T-cell (primary cell): Measurements from ENCODE around the gene IRF2. TPM values are rescaled to one million over a fixed set of nuclear protein-coding genes. Genes with fewer than 3 reads are reported as not detected.
A peak's percentile ranks its signal among the peaks of the same experiment; 100 is the strongest.

Experiments used
- ATAC-seq, 4 experiments: fragments of 200-7000 bp in 3 of 4; fragments of 150-1000 bp in 1 of 4; cut with Tn5 transposase; replicated peaks in 1 of 4; 1 replicate in 3 of 4; 2 replicates in 1 of 4; pipeline ENCODE4 v1.10.0; 2021; ENCODE audit warnings: moderate library complexity in 3 of 4, mild to moderate bottlenecking in 2 of 4, moderate number of reproducible peaks in 1 of 4
- CTCF ChIA-PET, 2 donors: fragments of 300-600 bp; sonication (Branson Sonifier 250); formaldehyde crosslinking; loops; one replicate each; lab custom pipeline; 2022; ENCODE audit warnings: antibody characterized with exemption in 2 of 2; lab: Charles Lee
- POLR2A ChIA-PET, 2 donors: fragments of 300-600 bp; sonication (Branson Sonifier 250); formaldehyde crosslinking; loops; one replicate each; lab custom pipeline; 2022; ENCODE audit warnings: antibody characterized with exemption in 2 of 2; lab: Charles Lee
- DNase-seq, 35 experiments: peaks; one replicate each; pipeline versions ENCODE4 v3.0.0 to v3.0.0-alpha.2; 2013 to 2023
- H3K27ac ChIP-seq: one replicate; pipeline ENCODE4 v1.5.1; 2013; ENCODE audit warnings: low read length
- H3K27me3 ChIP-seq, 2 experiments: replicated peaks in 1 of 2; 1 replicate in 1 of 2; 2 replicates in 1 of 2; pipeline versions ENCODE4 v1.6.1 to v1.7.0; 2013; ENCODE audit warnings: low read length in 1 of 2, mixed read lengths in 1 of 2; ENCODE audit not compliant: control insufficient read depth in 2 of 2, insufficient read depth in 2 of 2; ENCODE audit errors: extremely low read depth in 1 of 2
- H3K36me3 ChIP-seq, 2 donors: 1 replicate in 1 of 2; 2 replicates in 1 of 2; pipeline versions ENCODE4 v1.6.1 to v1.7.0; 2013; ENCODE audit warnings: low read length in 1 of 2; ENCODE audit not compliant: control insufficient read depth in 2 of 2, insufficient read depth in 1 of 2; ENCODE audit errors: extremely low read depth in 1 of 2
- H3K4me1 ChIP-seq, 2 experiments: 1 replicate in 1 of 2; 2 replicates in 1 of 2; pipeline versions ENCODE4 v1.6.1 to v1.7.0; 2013; ENCODE audit warnings: low read length in 2 of 2, mixed read lengths in 1 of 2; ENCODE audit not compliant: insufficient read depth in 2 of 2, control insufficient read depth in 1 of 2; ENCODE audit errors: extremely low read depth in 1 of 2
- H3K4me3 ChIP-seq, 2 donors: 1 replicate in 1 of 2; 2 replicates in 1 of 2; pipeline versions ENCODE4 v1.5.1 to v1.7.0; 2013; ENCODE audit warnings: mild to moderate bottlenecking in 2 of 2, low read length in 1 of 2, moderate library complexity in 1 of 2; ENCODE audit not compliant: control insufficient read depth in 1 of 2; ENCODE audit errors: extremely low read depth in 1 of 2
- H3K9me3 ChIP-seq: 2 replicates; pipeline ENCODE4 v1.7.0; 2013
- H3K27ac Mint-ChIP-seq, 2 donors: one replicate each; pipeline ENCODE4 v1.8.0; 2020 to 2021; ENCODE audit warnings: mild to moderate bottlenecking in 2 of 2, mixed read lengths in 2 of 2
- H3K27me3 Mint-ChIP-seq, 2 donors: one replicate each; pipeline ENCODE4 v1.8.0; 2021 to 2022; ENCODE audit warnings: mixed read lengths in 2 of 2
- H3K36me3 Mint-ChIP-seq: one replicate; pipeline ENCODE4 v1.8.0; 2021; ENCODE audit warnings: mixed read lengths
- H3K4me1 Mint-ChIP-seq, 3 donors: one replicate each; pipeline ENCODE4 v1.8.0; 2020 to 2022; ENCODE audit warnings: mixed read lengths in 3 of 3, mild to moderate bottlenecking in 1 of 3
- H3K4me3 Mint-ChIP-seq, 3 donors: one replicate each; pipeline ENCODE4 v1.8.0; 2020 to 2022; ENCODE audit warnings: mild to moderate bottlenecking in 3 of 3, mixed read lengths in 3 of 3, moderate library complexity in 3 of 3
- H3K9me3 Mint-ChIP-seq, 3 donors: one replicate each; pipeline ENCODE4 v1.8.0; 2020 to 2022; ENCODE audit warnings: mixed read lengths in 3 of 3
- WGBS: methylation state at CpG from one replicate; pipeline ENCODE4 v1.1.5; 2013; ENCODE audit warnings: missing lambda C conversion rate; ENCODE audit not compliant: insufficient coverage; 5-methylcytosine and 5-hydroxymethylcytosine counted together
- total RNA-seq, 35 experiments: library from RNA in 6 of 35; stranded (reverse) in 6 of 35; fragments of 120-200 nt in 1 of 35; gene quantifications; one replicate each; pipeline versions ENCODE4 v1.2.1 to v1.2.4 and lab custom pipeline; 2013 to 2026

The IRF2 gene
- total RNA-seq, 5 donors from 2014 or later (not counting 1 experiment from before 2014, with no cell fraction given), result 45.5 to 73.4 (median 59.1) TPM

DNA sequence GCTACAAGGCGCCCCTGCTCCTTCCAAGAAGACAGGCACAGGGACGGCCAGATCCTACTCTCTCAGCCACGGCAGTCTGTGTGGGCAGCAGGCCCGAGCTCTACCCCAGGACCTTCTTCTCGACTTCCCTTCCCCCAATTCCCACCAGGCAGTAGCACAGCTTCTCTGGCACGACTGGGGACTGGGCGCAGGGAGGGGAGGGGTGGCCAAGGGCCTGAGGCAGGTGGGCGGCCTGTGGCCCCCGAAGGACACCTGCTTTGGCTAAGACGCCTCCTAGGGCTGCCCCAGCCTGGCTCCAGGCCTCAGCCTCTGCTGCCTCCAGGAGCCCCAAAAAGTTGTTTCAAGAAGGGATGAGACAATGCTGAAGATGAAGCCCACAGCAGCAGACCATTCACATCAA is 24.2 kb upstream of the IRF2 start:
- Mint-ChIP-seq H3K27ac (no peak overlapping the region), H3K4me1 (peaks cover 3 to 11% (median 7%) of the 10 kb centered on the region in 3 donors), H3K36me3 (peaks cover 6% of the 10 kb centered on the region), H3K9me3 (peaks cover 3 to 9% (median 5%) of the 10 kb centered on the region in 3 donors), H3K4me3 (no peak overlapping the region), H3K27me3 (no peaks in the 10 kb centered on the region)
- ChIA-PET POLR2A (no interaction called here), CTCF (interaction anchor here in 1 of 2 donors (0.6 kb wide), 1 partner anchor 61 kb away, joined by 3 read pairs; no protein-coding TSS in a partner anchor)
- DNase-seq (no peak), ATAC-seq (no peak)
- H3K4me1 ChIP-seq, result peaks cover 2 to 5% of the 10 kb centered on the region in 2 experiments
- WGBS, result 97% methylated on average over 7 of the region's 10 CpGs
- no peak overlapping the region for H3K27ac ChIP-seq
- H3K9me3 ChIP-seq, result peaks cover 3% of the 10 kb centered on the region
- no peaks in the 10 kb centered on the region for H3K27me3 ChIP-seq
- no peaks in the 10 kb centered on the region for H3K36me3 ChIP-seq
- no peak overlapping the region for H3K4me3 ChIP-seq

DNA sequence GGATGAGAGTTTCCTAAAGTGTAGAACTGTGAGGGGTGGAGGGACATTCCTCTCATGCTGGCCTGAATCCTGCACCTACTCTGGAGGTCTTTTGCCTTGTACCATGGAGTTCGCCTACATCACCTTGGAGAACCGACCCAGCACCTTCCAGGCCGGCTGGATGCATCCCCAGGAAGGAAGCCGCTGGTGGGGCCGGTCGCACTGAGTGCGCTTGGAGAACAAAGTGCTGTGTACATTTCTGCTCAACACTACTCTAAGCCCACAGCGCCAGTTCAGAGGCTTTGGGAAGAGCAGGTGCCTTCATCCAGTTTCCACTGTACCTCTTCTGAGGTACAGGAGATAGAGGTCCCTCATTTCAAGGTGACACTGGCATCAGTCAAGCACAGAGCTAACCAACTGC is 15.4 kb upstream of the IRF2 start:
- ChIA-PET POLR2A (no interaction called here), CTCF (interaction anchor here in 1 of 2 donors (0.6 kb wide), 1 partner anchor 78 kb away, joined by 6 read pairs; no protein-coding TSS in a partner anchor)
- H3K36me3 Mint-ChIP-seq, result peaks cover 7% of the 10 kb centered on the region

DNA sequence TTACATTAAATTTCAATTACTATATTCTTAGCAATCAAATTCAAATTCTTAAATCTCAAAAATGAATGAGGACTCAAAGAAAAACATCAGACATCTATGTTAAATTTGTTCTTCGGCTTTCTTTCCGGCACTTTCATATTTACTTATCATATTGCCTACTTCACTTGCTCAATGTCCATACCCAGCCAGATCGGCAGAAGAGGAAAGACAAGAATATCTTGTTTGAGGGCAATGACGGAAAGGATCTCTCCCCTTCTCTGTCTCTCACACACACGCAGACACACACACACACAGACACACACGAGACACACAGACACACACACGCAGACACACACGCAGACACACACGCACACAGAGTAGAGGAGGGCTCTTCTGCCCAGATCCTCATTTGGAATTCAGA is 13.2 kb upstream of the IRF2 start:
- Mint-ChIP-seq H3K36me3 (peaks cover 7% of the 10 kb centered on the region), H3K4me1 (peaks cover 3 to 21% (median 6%) of the 10 kb centered on the region in 3 donors), H3K27me3 (no peaks in the 10 kb centered on the region), H3K27ac (no peak overlapping the region), H3K4me3 (no peak overlapping the region), H3K9me3 (no peaks in the 10 kb centered on the region)
- no peak for DNase-seq
- no peaks in the 10 kb centered on the region for H3K27me3 ChIP-seq
- ChIA-PET CTCF (no interaction called here), POLR2A (no interaction called here)
- H3K27ac ChIP-seq, result no peak overlapping the region
- no peak for ATAC-seq
- WGBS, result 100% methylated on average over 2 of the region's 9 CpGs
- no peaks in the 10 kb centered on the region for H3K36me3 ChIP-seq
- H3K9me3 ChIP-seq, result no peaks in the 10 kb centered on the region
- no peak overlapping the region for H3K4me3 ChIP-seq
- H3K4me1 ChIP-seq, result no peaks in the 10 kb centered on the region

More for the DNA sequence above, 15.4 kb upstream of the IRF2 start:
- H3K4me1 Mint-ChIP-seq, result peaks cover 0 to 15% (median 2%) of the 10 kb centered on the region in 3 donors
- Histone ChIP-seq H3K4me1 (no peaks in the 10 kb centered on the region), H3K9me3 (no peaks in the 10 kb centered on the region), H3K27me3 (no peaks in the 10 kb centered on the region), H3K27ac (no peak overlapping the region), H3K36me3 (no peaks in the 10 kb centered on the region), H3K4me3 (no peak overlapping the region)
- H3K9me3 Mint-ChIP-seq, result peaks cover 0 to 5% (median 3%) of the 10 kb centered on the region in 3 donors
- 96% methylated on average over 8 of the region's 8 CpGs for WGBS
- no peaks in the 10 kb centered on the region for H3K27me3 Mint-ChIP-seq
- no peak overlapping the region for H3K27ac Mint-ChIP-seq
- ATAC-seq (no peak), DNase-seq (no peak)
- H3K4me3 Mint-ChIP-seq, result no peak overlapping the region

DNA sequence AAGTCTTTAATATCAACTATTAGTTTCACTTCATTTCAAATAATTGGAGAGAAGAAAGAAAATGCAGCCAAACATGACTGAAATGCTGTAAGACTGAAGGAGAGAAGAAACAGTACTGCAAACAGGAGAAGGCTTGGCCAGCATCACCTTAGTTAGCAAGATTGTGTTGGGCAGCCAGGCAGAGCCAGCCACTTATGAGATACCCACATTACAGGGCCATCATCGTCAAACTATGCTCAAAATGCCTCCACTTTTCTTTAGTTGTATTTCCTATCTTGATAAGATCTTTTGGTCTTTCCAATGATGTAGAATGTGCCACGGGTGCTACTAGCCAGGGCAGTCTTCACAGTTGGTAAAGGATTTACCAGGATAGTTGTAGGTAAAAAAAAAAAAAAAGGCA is 10.9 kb upstream of the IRF2 start:
- no peaks in the 10 kb centered on the region for H3K9me3 ChIP-seq
- no peak overlapping the region for H3K4me3 ChIP-seq
- Mint-ChIP-seq H3K4me1 (peaks cover 7 to 31% (median 17%) of the 10 kb centered on the region in 3 donors), H3K27me3 (no peaks in the 10 kb centered on the region), H3K27ac (no peak overlapping the region), H3K4me3 (no peak overlapping the region), H3K36me3 (peaks cover 10% of the 10 kb centered on the region), H3K9me3 (no peaks in the 10 kb centered on the region)
- H3K36me3 ChIP-seq, result no peaks in the 10 kb centered on the region
- POLR2A ChIA-PET, result no interaction called here
- H3K27me3 ChIP-seq, result no peaks in the 10 kb centered on the region
- ATAC-seq, result no peak
- H3K4me1 ChIP-seq, result no peaks in the 10 kb centered on the region
- CTCF ChIA-PET, result no interaction called here
- 50% methylated on average over 1 of the region's 2 CpGs for WGBS
- DNase-seq, result no peak
- H3K27ac ChIP-seq, result no peak overlapping the region

DNA sequence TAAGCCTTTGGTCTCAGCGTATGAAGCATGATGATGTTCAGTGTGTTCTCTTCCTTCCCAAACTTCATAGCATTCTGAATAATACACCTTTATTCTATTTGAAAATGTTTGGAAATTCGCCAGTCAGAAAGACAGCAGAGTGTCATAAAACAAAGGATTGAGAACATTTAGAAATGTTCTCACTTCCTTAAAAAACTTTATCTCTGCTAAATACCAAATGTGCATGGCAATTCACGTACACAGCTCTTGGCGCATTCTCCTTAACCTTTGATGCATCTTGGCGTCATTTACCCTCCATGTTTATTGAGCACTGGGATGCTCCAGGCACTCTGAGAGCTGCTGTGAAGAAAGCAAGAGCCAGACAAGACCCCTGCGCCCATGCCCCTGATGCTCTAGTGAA is 7.2 kb upstream of the IRF2 start:
- peaks cover 9% of the 10 kb centered on the region for H3K36me3 Mint-ChIP-seq
- CTCF ChIA-PET, result no interaction called here
- H3K9me3 Mint-ChIP-seq, result no peaks in the 10 kb centered on the region
- POLR2A ChIA-PET, result no interaction called here
- no peak overlapping the region for H3K4me3 Mint-ChIP-seq
- Histone ChIP-seq H3K27me3 (no peaks in the 10 kb centered on the region), H3K36me3 (no peaks in the 10 kb centered on the region), H3K9me3 (no peaks in the 10 kb centered on the region), H3K4me1 (peaks cover 13 to 14% of the 10 kb centered on the region in 2 experiments), H3K4me3 (no peak overlapping the region), H3K27ac (no peak overlapping the region)
- ATAC-seq (no peak), DNase-seq (no peak)
- no peak overlapping the region for H3K27ac Mint-ChIP-seq
- no peaks in the 10 kb centered on the region for H3K27me3 Mint-ChIP-seq
- 93% methylated on average over 3 of the region's 6 CpGs for WGBS
- H3K4me1 Mint-ChIP-seq, result peaks cover 36 to 60% (median 47%) of the 10 kb centered on the region in 3 donors

DNA sequence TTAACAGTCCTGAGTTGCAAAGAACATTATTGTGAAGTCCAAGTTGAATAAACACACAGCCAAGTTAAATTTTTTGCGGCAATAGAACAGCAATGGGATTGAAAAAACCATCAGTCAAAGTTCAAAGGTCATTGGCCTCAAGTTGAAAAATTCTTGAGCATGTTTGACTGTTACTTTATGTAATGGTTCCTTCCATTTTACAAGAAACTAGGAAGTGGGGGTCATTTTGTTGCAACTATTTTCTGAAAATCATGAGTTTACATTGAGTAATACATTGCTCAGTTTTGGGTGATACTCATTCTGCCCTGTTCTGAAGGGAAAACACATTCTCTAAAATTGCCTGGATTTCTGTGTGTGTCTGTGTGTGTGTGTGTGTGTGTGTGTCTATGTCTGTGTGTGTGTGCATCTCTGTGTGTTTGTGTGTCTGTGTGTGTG is 5.2 kb upstream of the IRF2 start:
- Histone ChIP-seq H3K4me1 (peaks cover 24% of the 10 kb centered on the region in 2 experiments), H3K27me3 (no peaks in the 10 kb centered on the region), H3K36me3 (no peaks in the 10 kb centered on the region), H3K9me3 (no peaks in the 10 kb centered on the region), H3K4me3 (no peak overlapping the region), H3K27ac (no peak overlapping the region)
- Mint-ChIP-seq H3K36me3 (peaks cover 18% of the 10 kb centered on the region), H3K9me3 (no peaks in the 10 kb centered on the region), H3K27ac (peak overlapping the region in 1 of 2 donors; percentile 41), H3K27me3 (no peaks in the 10 kb centered on the region), H3K4me1 (peaks cover 49 to 66% (median 61%) of the 10 kb centered on the region in 3 donors), H3K4me3 (no peak overlapping the region)
- ChIA-PET CTCF (no interaction called here), POLR2A (no interaction called here)
- no peak for ATAC-seq
- DNase-seq, result no peak
- WGBS, result 100% methylated on average over 1 of the region's 1 CpG
